Activated B cell treated with CpG ODN at 0.5 μM for 24 hours (primary cell): ENCODE results near the gene AJAP1. TPM values are rescaled to one million over a fixed set of nuclear protein-coding genes. Genes with fewer than 3 reads are reported as not detected.

Experiments used
- ATAC-seq: fragments of 200-7000 bp; cut with Tn5 transposase; one replicate; pipeline ENCODE4 v1.10.0; 2021; ENCODE audit warnings: low read depth, mild to moderate bottlenecking, moderate library complexity
- CTCF ChIA-PET: fragments of 350-600 bp; sonication (Branson Sonifier 250); formaldehyde crosslinking; loops from one replicate; lab custom pipeline; 2021; ENCODE audit warnings: antibody characterized with exemption; lab: Charles Lee
- POLR2A ChIA-PET: fragments of 350-600 bp; sonication (Branson Sonifier 250); formaldehyde crosslinking; loops from one replicate; lab custom pipeline; 2021; ENCODE audit warnings: antibody characterized with exemption; lab: Charles Lee
- DNase-seq: peaks from one replicate; pipeline ENCODE4 v3.0.0; 2022
- H3K27ac Mint-ChIP-seq: one replicate; pipeline ENCODE4 v1.8.0; 2020; ENCODE audit warnings: mixed read lengths
- H3K27me3 Mint-ChIP-seq: one replicate; pipeline ENCODE4 v1.8.0; 2021; ENCODE audit warnings: mixed read lengths
- H3K36me3 Mint-ChIP-seq: one replicate; pipeline ENCODE4 v1.8.0; 2021; ENCODE audit warnings: low read depth, mixed read lengths
- H3K4me1 Mint-ChIP-seq: one replicate; pipeline ENCODE4 v1.8.0; 2021; ENCODE audit warnings: mixed read lengths
- H3K4me3 Mint-ChIP-seq: one replicate; pipeline ENCODE4 v1.8.0; 2020; ENCODE audit warnings: mild to moderate bottlenecking, mixed read lengths
- H3K9me3 Mint-ChIP-seq: one replicate; pipeline ENCODE4 v1.8.0; 2020; ENCODE audit warnings: mixed read lengths
- CTCF ChIP-seq: fragments of 200-600 bp; IDR thresholded peaks from one replicate; pipeline ENCODE4 v1.8.0; 2022; ENCODE audit warnings: antibody characterized with exemption, mild to moderate bottlenecking
- intact Hi-C: fragments of 100-400 bp; cut with micrococcal nuclease; formaldehyde crosslinking; loops from one replicate; pipeline ENCODE4 v1.15.1; 2024
- total RNA-seq: library from RNA; stranded (reverse); gene quantifications from 2 replicates; pipeline ENCODE4 v1.2.3, GENCODE V29; 2022

The AJAP1 gene
- total RNA-seq, 1 donor from 2014 or later = not detected

GRCh38 chr1:4636644-4637380 lies 17.6 kb upstream of the AJAP1 start:
- intact Hi-C loops = no loop called here
- DNase-seq = no peak
- H3K4me1 Mint-ChIP-seq = peaks cover 3% of the 10 kb centered on the region

GRCh38 chr1:4637616-4638344 lies 16.6 kb upstream of the AJAP1 start:
- CTCF ChIA-PET = no interaction called here
- no peaks in the 10 kb centered on the region for H3K9me3 Mint-ChIP-seq
- H3K4me1 Mint-ChIP-seq = peaks cover 3% of the 10 kb centered on the region
- H3K36me3 Mint-ChIP-seq = no peaks in the 10 kb centered on the region
- TF ChIP-seq CTCF = no peak
- ATAC-seq = no peak
- H3K27me3 Mint-ChIP-seq = peaks cover 9% of the 10 kb centered on the region
- no peak overlapping the region for H3K4me3 Mint-ChIP-seq
- POLR2A ChIA-PET = no interaction called here
- no peak overlapping the region for H3K27ac Mint-ChIP-seq
- intact Hi-C loops = no loop called here
- no peak for DNase-seq

More at GRCh38 chr1:4636644-4637380, 17.6 kb upstream of the AJAP1 start:
- no peaks in the 10 kb centered on the region for H3K36me3 Mint-ChIP-seq
- POLR2A ChIA-PET = no interaction called here
- no peaks in the 10 kb centered on the region for H3K9me3 Mint-ChIP-seq
- CTCF ChIA-PET = no interaction called here
- TF ChIP-seq CTCF = no peak
- no peak for ATAC-seq
- no peak overlapping the region for H3K27ac Mint-ChIP-seq
- H3K27me3 Mint-ChIP-seq = peaks cover 9% of the 10 kb centered on the region
- no peak overlapping the region for H3K4me3 Mint-ChIP-seq

- Mint-ChIP-seq H3K27ac (no peak overlapping the region), H3K9me3 (no peaks in the 10 kb centered on the region), H3K4me3 (no peak overlapping the region), H3K27me3 (peaks cover 9% of the 10 kb centered on the region), H3K4me1 (peaks cover 3% of the 10 kb centered on the region), H3K36me3 (no peaks in the 10 kb centered on the region)
- DNase-seq (no peak), ATAC-seq (no peak)
- POLR2A ChIA-PET = no interaction called here
- intact Hi-C loops = no loop called here
- CTCF ChIA-PET = no interaction called here
- TF ChIP-seq CTCF = no peak
These were observed 16.1 kb upstream of the AJAP1 start for GRCh38 chr1:4638345-4638729.

DNA sequence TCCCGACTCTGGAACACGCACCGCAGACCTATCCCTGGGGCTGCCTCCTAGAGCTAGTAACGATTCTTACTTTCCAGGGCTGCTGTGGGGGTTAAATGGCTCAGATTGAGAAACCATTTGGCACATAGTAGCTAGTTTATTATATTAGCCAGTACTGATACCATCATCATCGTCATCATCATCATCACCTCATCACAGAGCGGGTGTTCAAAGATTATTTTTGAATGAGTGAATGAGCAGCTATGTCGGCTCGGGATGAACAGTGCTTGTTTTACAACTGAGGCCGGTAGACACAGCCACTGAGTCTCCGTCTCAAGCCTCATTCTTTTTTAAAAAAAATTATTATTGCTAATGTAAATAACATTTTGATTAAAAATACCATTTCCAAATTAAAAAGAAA lies 13.5 kb upstream of the AJAP1 start:
- Mint-ChIP-seq H3K9me3 (no peaks in the 10 kb centered on the region), H3K4me1 (peaks cover 3% of the 10 kb centered on the region), H3K4me3 (no peak overlapping the region), H3K27me3 (peaks cover 9% of the 10 kb centered on the region), H3K36me3 (no peaks in the 10 kb centered on the region), H3K27ac (no peak overlapping the region)
- TF ChIP-seq CTCF = no peak
- DNase-seq (no peak), ATAC-seq (no peak)
- POLR2A ChIA-PET = no interaction called here
- intact Hi-C loops = no loop called here
- CTCF ChIA-PET = no interaction called here

- POLR2A ChIA-PET = no interaction called here
- ATAC-seq (no peak), DNase-seq (no peak)
- Mint-ChIP-seq H3K4me1 (no peaks in the 10 kb centered on the region), H3K4me3 (no peak overlapping the region), H3K9me3 (no peaks in the 10 kb centered on the region), H3K27ac (no peak overlapping the region), H3K27me3 (peaks cover 14% of the 10 kb centered on the region), H3K36me3 (no peaks in the 10 kb centered on the region)
- no peak for TF ChIP-seq CTCF
- CTCF ChIA-PET = no interaction called here
- intact Hi-C loops = no loop called here
These were observed 7.0 kb upstream of the AJAP1 start for GRCh38 chr1:4647391-4647790.
